Fibroblast of mammary gland (primary cell): ENCODE results near the gene SAMD10.
A peak's percentile ranks its signal among the peaks of the same experiment; 100 is the strongest.

Experiments used
- DNase-seq: peaks from one replicate; pipeline ENCODE4 v3.0.0-alpha.2; 2010; ENCODE audit warnings: low read depth
- H3K4me3 ChIP-seq: 2 replicates; pipeline ENCODE4 v1.5.1; 2011; ENCODE audit warnings: low read depth, mild to moderate bottlenecking, low read length, moderate library complexity; ENCODE audit not compliant: control insufficient read depth
- TF ChIP-seq, protein P1 (sequence below): conservative IDR thresholded peaks from 2 replicates; pipeline ENCODE4 v1.5.1; 2011; ENCODE audit warnings: low read depth, low read length, inconsistent platforms; ENCODE audit not compliant: control insufficient read depth, insufficient read depth

The SAMD10 gene

DNA sequence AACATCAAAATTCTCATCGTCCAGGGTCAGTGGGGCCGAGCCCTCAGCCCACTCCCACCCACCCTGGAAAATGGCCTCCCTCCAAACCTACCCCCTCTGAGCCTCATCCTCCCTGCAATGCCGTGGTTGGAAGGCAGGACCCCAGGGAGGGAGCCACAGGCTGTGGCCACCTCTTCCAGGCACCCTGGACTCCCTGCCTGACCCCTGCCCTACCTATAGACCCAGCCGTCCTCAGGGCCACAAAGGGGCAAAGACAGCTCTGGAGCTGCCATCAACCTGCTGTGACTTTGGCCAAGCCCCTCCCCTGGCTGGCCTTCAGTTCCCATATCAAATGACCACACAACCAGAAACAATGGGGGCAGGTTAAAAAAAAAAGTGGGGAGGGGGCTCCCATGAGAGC is 21.0 kb downstream of the SAMD10 start:
- no peak for DNase-seq
- TF ChIP-seq, protein P1, sequence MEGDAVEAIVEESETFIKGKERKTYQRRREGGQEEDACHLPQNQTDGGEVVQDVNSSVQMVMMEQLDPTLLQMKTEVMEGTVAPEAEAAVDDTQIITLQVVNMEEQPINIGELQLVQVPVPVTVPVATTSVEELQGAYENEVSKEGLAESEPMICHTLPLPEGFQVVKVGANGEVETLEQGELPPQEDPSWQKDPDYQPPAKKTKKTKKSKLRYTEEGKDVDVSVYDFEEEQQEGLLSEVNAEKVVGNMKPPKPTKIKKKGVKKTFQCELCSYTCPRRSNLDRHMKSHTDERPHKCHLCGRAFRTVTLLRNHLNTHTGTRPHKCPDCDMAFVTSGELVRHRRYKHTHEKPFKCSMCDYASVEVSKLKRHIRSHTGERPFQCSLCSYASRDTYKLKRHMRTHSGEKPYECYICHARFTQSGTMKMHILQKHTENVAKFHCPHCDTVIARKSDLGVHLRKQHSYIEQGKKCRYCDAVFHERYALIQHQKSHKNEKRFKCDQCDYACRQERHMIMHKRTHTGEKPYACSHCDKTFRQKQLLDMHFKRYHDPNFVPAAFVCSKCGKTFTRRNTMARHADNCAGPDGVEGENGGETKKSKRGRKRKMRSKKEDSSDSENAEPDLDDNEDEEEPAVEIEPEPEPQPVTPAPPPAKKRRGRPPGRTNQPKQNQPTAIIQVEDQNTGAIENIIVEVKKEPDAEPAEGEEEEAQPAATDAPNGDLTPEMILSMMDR: no peak
- H3K4me3 ChIP-seq: no peak overlapping the region

DNA sequence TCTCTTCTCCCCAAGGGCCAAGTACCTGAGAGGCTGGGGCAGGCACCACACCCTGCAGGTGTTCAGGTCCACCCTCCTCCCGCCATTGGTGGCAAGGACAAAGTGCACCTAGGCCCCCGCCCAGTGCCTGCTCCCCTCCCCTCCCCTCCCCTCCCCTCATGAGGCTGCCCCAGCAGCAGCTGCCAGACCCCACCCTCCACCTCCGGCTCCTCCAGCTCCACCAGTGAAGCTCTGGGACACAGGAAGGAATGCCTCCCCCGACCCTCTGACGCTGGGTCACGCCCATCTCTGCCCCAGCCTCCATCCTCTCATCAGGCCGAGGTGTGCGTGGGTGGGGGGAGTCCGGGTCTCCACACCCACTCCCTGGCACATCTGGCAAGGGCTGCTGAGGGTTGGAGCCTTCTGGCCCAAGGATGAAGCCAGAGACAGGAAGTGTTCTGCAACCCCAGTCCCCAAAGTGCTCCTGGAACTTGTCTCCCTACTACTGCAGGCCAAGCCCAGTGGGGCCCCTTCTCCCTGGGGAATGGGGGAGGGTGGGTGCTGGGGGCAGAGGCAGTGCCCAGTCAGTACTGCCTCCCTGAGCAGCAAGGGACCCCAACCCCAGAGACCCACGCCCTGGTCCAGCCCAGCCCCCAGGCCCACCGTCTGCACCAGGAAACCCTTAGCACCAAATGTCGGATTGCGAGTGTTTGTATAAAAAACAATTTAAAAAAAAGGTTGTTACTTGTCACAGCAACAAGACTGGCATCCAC is 21.6 kb downstream of the SAMD10 start:
- H3K4me3 ChIP-seq: no peak overlapping the region
- peak; percentile 65 for DNase-seq
- TF ChIP-seq, protein P1: no peak

DNA sequence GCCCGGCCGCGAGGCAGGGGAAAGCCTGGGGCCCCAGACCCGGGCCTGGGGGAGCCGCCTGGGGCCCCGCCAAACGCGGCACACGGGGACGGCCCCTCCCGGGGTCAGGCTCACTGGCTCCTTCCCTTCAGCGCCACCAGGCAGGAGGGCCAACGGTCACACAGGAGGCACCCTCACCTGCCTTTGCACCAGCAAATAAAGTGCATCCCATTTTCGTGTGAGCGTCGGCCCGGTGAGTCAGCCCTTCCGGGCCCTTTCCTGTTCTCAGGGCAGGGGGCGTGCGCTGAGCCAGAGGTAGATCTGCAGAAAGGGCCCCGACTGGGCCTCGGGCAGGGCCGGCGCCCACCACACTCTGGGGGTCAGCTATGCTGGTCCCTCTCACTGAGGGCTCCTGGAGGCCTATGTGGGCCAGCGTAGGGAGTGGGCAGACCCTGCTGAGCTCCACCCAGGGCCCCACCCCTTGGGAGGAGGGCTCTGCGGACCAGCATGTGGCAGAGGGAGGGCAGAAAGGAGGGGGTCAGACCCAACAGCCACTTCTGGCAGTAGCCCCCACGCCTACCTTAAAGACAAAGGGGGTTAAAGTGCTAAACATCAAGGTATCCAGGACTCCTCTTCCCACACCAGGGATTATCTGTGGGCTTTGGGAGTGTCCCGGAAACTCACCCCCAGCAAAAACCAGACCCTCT is 22.3 kb downstream of the SAMD10 start:
- peak overlapping the region; percentile 49 for H3K4me3 ChIP-seq
- peak; percentile 60 for DNase-seq
- TF ChIP-seq, protein P1: no peak

DNA sequence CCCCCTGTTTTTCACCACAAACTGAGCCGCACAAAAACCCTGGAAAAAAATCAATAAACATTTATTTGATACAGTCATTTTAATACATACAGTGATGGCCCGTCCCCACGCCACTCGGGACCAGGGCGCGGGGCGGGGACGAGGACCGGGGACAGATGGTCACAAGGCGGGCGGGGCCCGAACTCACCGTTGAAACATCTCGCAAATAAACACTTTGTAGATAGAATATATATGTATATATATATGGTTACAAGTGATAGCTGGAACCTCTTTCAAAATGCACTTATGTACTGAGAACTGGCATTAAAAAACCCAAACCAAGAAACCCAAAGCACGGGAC is 22.8 kb downstream of the SAMD10 start:
- peak overlapping the region; percentile 49 for H3K4me3 ChIP-seq
- no peak for DNase-seq
- TF ChIP-seq, protein P1: no peak

DNA sequence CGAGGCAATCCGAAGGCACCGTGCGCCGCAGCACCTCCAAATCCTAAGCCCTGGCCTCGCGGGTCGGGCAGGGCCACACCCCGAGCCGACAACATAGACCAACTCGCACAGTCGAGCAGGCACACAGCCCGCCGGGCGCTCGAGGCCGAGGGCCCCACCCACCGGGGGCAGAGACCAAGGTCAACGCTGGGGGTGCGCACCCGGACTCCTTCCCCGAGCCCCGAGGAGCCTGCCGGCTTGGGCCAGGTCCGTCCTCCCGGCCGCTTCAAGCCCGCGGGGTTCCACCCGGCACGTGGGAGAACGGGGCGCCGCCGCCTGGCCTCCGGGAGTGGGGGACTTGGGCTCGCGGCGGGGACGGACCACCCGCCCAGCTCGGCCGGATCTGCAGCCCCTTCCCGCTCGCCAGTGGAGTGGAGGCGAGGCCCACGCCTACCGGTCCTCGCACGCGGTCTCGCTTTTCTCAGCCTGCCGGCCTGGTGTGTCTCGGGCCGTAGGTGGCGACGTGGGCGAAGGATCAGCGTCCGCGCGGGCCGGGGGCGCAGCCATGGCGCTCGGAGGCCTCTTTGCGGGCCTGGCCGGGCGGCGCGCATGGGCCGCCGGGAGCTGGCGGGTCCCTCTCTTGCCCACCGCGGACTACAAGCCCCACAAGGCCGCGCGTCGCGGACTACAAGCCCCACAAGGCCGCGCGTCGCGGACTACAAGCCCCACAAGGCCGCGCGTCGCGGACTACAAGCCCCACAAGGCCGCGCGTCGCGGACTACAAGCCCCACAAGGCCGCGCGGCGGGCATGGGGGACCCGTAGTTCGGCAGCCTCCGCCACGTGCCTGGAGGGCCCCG is 23.4 kb downstream of the SAMD10 start, which contains the start of gene UCKL1:
Gene UCKL1, minus strand, starts transcription at position 590 of the 837 bp plus-strand sequence. Its CDS starts 44 bp downstream, at position 546.
- H3K4me3 ChIP-seq: peak within 1 kb of the TSS; percentile 73
- DNase-seq: peak; percentile 88
- TF ChIP-seq, protein P1: no peak

DNA sequence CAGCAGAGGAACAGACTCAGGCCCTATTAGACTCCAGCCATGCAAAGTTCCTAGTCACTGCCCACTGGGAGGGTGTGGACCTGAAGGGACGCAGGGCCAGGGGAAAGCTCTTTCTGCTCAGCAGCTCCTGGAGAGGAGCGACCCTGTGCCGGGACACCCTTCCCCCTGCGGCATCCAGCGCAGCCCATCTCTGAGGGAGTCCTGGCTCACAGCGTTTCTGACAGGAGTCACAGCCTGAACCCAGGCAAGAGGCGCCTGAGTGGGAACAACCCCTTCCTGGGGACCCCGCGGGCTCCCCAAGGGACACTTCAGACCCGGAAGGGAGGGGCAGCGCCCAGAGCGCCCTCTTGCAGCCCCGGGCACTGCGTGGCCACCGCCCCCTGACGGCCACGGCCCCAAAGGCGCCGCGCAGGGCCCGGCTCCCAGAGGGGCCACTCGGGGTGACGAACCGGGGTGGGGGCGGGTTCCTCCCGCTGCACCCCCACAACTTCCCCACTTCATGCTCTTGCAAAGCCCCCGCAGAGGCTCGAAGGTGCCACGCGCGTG is 24.1 kb downstream of the SAMD10 start:
- TF ChIP-seq, protein P1: no peak
- no peak for DNase-seq

More for the DNA sequence above, 24.1 kb downstream of the SAMD10 start:
- peak overlapping the region; percentile 73 for H3K4me3 ChIP-seq
